Activated CD8-positive, alpha-beta memory T cell treated with anti-CD3 and anti-CD28 coated beads for 24 hours (primary cell): Measurements from ENCODE around the gene SUCLG2.

Source experiments
- DNase-seq: peaks from one replicate; pipeline ENCODE4 v3.0.0-alpha.2; 2020

The SUCLG2 gene

DNA sequence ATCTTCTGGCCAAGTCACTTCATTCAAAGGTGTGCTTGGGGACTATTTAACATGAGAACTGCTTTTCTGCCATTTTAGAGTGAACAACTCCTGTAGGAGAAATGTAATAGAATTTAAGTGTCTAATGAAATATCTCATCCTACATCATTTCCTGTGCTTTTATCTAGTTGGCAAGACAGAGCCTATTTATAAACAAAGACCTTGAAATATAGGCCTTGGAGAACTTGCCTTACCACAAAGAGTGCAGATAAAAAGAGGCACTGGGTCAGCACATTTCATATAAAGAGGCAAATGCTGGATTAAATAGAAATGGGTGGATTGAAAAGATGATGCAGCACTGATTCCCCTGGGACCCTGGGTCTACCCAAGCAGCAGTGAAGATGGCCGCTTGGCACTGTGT is 278.0 kb downstream of the SUCLG2 start:
- no peak for DNase-seq

DNA sequence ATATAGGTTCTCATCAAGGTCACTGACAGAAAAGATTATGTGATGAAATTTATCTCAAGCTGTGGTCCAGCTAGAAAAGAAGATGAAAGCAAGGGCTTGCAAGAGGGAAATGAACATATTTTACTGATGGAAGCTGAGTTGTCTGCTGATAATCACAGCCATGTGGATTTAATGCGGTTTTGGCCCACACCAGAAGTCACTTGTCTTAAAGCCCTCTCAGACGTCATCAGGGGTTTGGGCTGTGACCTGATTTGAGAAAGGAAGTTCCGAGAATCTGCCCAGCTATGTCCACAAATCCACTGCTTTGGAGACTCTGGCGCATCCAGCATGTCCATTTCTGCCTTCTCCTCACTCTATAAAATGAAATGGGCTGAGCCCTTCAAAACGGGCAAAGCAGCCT is 278.4 kb downstream of the SUCLG2 start:
- no peak for DNase-seq

DNA sequence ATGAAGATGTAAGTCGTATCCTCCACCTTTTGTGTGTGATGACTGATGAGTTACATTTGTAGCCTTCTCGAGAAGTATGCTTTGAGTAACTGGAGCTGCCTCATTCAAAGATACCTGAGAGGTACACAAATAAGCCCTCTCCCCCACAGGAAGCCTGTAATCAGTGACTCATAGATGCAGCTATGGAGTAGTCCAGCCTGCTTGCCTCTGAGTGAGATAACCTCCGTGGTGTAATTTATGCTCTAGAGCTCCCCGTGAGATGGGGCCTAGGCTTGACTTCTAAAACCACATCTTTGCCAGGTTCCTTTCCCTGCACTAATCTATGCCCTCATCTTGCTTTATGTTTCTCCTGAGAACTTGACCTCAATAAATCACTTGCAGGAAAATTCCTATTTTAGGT is 291.7 kb downstream of the SUCLG2 start:
- no peak for DNase-seq

- DNase-seq: no peak
These were observed 292.6 kb downstream of the SUCLG2 start for GRCh38 chr3:67361770-67362169.

DNA sequence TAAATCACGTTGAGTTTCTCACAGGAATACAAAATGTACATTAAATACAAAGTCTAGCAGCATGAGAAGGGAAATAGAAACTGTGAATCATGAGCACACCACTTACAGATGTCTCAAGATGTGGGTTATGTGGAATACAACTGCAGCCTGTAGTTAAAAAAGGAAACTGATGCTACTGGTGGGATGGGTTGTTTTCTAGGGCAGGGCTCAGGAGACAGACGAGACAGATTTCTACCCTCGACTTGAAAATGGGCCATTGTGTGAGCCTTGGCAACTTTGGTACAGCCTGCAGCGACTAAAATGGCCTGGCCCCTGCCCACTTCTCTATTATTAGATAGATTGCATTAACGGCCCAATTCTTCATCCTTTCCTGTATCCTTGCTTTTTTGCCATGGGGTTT is 293.1 kb downstream of the SUCLG2 start:
- DNase-seq: no peak

DNA sequence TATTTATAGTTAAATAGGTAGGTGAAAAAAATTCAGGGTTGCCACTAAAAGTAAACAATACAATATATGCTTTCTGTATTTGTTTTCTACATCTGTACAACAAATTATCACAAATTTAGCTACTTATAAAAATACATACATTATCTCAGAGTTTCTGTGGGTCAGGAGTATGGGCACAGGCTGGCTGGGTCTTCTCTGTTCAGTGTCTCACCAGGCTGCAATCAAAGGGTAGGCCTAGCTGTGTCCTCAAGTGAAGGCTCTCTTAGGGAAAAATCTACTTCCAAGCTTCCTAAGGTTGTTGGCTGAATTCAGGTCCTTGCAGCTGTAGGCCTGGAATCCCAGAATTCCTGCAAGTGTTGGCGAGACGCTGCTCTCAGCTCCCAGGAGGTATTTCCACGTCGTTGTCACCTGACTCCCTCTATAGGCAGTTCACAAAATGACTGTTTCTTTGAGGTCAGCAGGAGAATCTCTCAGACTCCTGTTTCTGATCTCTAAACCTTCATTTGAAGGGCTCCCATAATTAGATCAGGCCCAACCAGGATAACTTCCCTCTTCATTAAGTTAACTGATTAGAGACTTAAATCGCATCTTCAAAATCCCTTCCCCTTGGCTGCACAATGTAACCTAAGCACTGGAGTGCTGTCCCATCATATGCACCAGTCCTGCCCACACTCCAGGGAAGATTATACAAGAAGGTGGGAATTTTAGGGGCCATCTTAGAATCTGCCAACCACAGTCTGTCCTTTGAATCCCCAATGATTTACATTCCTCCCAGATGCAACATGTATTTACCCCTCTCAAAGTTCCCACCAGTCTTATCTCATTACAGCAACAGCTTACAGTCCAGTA is 296.6 kb downstream of the SUCLG2 start:
- DNase-seq: no peak

GRCh38 chr3:67349551-67350174 is 304.7 kb downstream of the SUCLG2 start:
- no peak for DNase-seq

DNA sequence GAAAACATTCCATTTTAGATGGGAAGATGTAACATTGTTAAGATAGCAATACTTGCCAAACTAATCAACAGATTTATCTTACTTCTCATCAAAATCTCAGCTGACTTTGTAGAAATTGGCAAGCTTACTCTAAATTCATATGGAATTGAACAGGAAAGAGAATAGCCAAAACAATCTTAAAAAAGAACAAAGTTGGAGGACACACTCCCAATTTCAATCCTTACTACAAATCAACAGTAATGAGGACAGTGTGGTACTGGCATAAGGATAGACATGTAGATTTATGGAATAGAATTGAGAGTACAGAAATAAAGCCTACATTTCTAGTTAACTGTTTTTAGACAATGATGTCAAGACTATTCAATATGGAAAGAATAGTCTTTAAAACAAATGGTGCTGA is 308.3 kb downstream of the SUCLG2 start:
- DNase-seq: no peak

DNA sequence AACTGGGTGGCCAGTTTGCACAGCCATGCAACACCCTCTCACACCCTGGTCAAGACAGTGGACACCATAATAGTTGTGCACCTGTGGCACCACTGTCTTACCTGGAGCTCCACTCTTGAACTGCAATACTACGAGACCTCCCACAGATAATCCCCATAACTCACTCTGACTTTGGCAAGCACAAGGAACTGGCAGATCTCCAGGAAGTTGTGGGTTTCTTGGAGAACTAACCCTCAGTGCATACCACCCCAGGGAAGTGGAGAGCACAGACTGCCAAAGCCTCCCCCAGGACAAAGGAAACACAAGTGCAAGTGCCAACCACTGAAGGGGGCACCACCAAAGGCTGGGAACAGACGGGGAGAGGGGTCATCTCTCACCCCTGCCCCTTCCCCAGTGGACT is 318.6 kb downstream of the SUCLG2 start:
- no peak for DNase-seq

DNA sequence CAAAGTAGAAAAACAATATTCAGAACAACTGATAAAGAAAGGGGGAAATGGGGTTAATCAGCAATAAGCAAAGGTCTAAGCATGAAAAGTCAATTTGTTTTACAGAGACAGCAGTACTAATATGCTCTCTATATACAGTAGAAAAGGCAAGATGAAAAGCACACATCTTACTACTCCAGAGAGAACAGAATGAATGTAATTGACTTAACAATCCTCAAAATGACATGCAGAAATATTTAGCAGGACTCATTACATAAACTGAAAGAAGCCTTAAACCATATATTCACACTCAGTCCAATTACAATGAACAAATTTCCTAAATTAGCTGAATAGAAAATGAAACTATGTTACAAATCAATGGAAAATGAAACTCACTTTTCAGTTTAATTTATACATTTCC is 319.8 kb downstream of the SUCLG2 start:
- no peak for DNase-seq

DNA sequence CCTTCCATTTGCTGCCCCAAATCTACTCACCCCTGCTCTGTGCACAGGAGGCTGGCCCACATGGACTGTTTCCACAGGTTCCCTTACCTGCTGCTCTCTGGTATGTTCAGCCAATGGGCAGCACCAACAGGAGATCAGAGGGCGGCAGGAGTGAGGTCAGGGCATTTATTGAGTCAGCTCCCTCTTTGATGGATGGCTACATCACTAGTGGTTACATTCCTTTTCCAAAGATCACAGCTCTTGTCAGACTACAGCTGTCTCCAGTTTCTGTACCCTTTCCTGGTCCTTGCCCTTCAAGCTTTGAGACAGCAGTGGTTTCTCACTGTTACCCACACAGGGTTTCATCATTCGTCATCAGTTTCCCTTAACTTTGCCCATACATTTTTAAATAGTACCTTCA is 325.1 kb downstream of the SUCLG2 start:
- no peak for DNase-seq

DNA sequence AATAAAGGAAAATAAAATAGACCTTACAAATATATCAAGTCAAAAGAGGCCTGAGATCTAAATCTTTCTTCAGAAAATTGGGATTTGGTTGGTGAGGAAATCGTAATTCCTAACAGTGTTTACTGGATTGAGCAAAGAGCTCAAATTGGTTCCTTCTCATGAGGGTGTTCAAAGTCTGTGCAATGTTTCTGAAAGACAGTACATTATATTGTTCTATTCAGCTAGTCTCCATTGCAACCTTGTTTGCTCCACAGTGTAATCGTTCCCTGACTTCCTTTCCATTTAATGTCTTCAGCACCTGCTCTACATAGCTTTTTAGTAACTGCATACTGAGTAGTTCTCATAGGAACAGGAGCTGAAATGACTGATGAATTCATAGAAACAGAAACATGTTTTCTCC is 326.8 kb downstream of the SUCLG2 start:
- DNase-seq: no peak

GRCh38 chr3:67325231-67325630 is 329.2 kb downstream of the SUCLG2 start:
- no peak for DNase-seq
